PFSK-1 (cell line): ENCODE results near the gene TRUB1.

ENCODE experiments used
- SIN3A ChIP-seq: IDR thresholded peaks from 2 replicates; pipeline ENCODE4 v1.6.1; 2012; ENCODE audit warnings: mild to moderate bottlenecking, low read length, moderate library complexity, borderline replicate concordance; ENCODE audit not compliant: insufficient read depth
- TAF1 ChIP-seq: IDR thresholded peaks from 2 replicates; pipeline ENCODE4 v1.6.1; 2012; ENCODE audit warnings: low read length, control low read depth, borderline replicate concordance; ENCODE audit not compliant: insufficient read depth

- TF ChIP-seq SIN3A (no peak), TAF1 (no peak)
Measured at GRCh38 chr10:114905450-114905849, 32.5 kb upstream of the TRUB1 start.
